HEK293 (cell line): ENCODE measurements around the gene ARPC1A.
"Not testable (repeated sequence)": the region's sequence is repeated elsewhere in the genome, so short reads cannot be mapped to it uniquely, and the experiment has no call there.

ENCODE experiments used
- SETDB1 ChIP-seq: IDR thresholded peaks from one replicate; pipeline ENCODE4 v1.6.1; 2017; ENCODE audit warnings: mild to moderate bottlenecking, low read length, moderate library complexity, mixed read lengths; ENCODE audit not compliant: insufficient read length
- YY1 ChIP-seq: fragments of 450-650 bp; formaldehyde crosslinking; IDR thresholded peaks from 2 replicates; pipeline ENCODE4 v1.5.1; 2018; ENCODE audit warnings: missing biosample characterization, missing genetic modification characterization
- ZBTB20 ChIP-seq: fragments of 450-650 bp; formaldehyde crosslinking; IDR thresholded peaks from 2 replicates; pipeline ENCODE4 v1.5.1; 2016; ENCODE audit warnings: missing biosample characterization, missing genetic modification characterization
- ZNF2 ChIP-seq: fragments of 450-650 bp; formaldehyde crosslinking; IDR thresholded peaks from 2 replicates; pipeline ENCODE4 v1.5.1; 2016; ENCODE audit warnings: missing biosample characterization, missing genetic modification characterization
- ZNF266 ChIP-seq: fragments of 450-650 bp; formaldehyde crosslinking; IDR thresholded peaks from 2 replicates; pipeline ENCODE4 v1.5.1; 2016; ENCODE audit warnings: missing biosample characterization, missing genetic modification characterization, low read depth
- ZNF274 ChIP-seq, 2 experiments: fragments of 200-500 bp in 1 of 2; fragments of 450-650 bp in 1 of 2; sonication (Bioruptor generic) in 1 of 2; formaldehyde crosslinking in 1 of 2; IDR thresholded peaks; 2 replicates each; pipeline versions ENCODE4 v1.5.1 to v1.6.1; 2014 to 2016; ENCODE audit warnings: borderline replicate concordance in 1 of 2, inconsistent platforms in 1 of 2, low read length in 1 of 2, missing biosample characterization in 1 of 2, missing genetic modification characterization in 1 of 2
- ZNF416 ChIP-seq: fragments of 450-650 bp; formaldehyde crosslinking; IDR thresholded peaks from 2 replicates; pipeline ENCODE4 v1.5.1; 2016; ENCODE audit warnings: missing biosample characterization, missing genetic modification characterization
- TF ChIP-seq, protein P1 (sequence below): fragments of 450-650 bp; formaldehyde crosslinking; IDR thresholded peaks from 2 replicates; pipeline ENCODE4 v1.5.1; 2016; ENCODE audit warnings: missing biosample characterization, missing genetic modification characterization
- TF ChIP-seq, protein P2 (sequence below): fragments of 450-650 bp; formaldehyde crosslinking; IDR thresholded peaks from 2 replicates; pipeline ENCODE4 v1.5.1; 2016; ENCODE audit warnings: missing biosample characterization, missing genetic modification characterization
- TF ChIP-seq, protein P3 (sequence below): fragments of 450-650 bp; formaldehyde crosslinking; IDR thresholded peaks from 2 replicates; pipeline ENCODE4 v1.5.1; 2017; ENCODE audit warnings: missing biosample characterization, missing genetic modification characterization

DNA sequence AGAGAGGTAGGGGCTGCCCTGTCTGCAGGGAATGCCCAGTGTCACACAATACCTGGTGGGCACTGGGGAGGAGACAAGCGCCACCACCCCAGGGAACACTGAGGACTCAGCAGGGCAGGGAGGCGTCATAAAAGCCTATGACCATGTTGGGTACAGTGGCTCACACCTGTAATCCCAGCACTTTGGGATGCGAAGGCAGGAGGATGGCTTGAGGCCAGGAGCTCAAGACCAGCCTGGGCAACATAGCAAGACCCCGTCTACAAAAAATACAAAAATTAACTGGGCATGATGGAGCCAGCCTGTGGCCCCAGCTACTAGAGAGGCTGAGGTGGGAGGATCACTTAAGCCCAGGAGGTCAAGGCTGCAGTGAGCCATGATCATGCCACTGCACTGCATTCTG lies 41.5 kb upstream of the ARPC1A start:
- not testable (repeated sequence) for TF ChIP-seq ZNF416; SETDB1; ZNF2 (tag by site-specific recombination); YY1; ZNF274 (IDR thresholded peaks at IDR 0.05; ENCODE audit: low read length); ZNF274 (tag by site-specific recombination; IDR thresholded peaks at IDR 0.05; ENCODE audit: borderline replicate concordance); ZBTB20 (tag by site-specific recombination); ZNF266 (tag by site-specific recombination)
- TF ChIP-seq, protein P1, sequence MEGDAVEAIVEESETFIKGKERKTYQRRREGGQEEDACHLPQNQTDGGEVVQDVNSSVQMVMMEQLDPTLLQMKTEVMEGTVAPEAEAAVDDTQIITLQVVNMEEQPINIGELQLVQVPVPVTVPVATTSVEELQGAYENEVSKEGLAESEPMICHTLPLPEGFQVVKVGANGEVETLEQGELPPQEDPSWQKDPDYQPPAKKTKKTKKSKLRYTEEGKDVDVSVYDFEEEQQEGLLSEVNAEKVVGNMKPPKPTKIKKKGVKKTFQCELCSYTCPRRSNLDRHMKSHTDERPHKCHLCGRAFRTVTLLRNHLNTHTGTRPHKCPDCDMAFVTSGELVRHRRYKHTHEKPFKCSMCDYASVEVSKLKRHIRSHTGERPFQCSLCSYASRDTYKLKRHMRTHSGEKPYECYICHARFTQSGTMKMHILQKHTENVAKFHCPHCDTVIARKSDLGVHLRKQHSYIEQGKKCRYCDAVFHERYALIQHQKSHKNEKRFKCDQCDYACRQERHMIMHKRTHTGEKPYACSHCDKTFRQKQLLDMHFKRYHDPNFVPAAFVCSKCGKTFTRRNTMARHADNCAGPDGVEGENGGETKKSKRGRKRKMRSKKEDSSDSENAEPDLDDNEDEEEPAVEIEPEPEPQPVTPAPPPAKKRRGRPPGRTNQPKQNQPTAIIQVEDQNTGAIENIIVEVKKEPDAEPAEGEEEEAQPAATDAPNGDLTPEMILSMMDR: not testable (repeated sequence)
- TF ChIP-seq, protein P2, sequence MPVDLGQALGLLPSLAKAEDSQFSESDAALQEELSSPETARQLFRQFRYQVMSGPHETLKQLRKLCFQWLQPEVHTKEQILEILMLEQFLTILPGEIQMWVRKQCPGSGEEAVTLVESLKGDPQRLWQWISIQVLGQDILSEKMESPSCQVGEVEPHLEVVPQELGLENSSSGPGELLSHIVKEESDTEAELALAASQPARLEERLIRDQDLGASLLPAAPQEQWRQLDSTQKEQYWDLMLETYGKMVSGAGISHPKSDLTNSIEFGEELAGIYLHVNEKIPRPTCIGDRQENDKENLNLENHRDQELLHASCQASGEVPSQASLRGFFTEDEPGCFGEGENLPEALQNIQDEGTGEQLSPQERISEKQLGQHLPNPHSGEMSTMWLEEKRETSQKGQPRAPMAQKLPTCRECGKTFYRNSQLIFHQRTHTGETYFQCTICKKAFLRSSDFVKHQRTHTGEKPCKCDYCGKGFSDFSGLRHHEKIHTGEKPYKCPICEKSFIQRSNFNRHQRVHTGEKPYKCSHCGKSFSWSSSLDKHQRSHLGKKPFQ (tag by site-specific recombination): not testable (repeated sequence)
- TF ChIP-seq, protein P3, sequence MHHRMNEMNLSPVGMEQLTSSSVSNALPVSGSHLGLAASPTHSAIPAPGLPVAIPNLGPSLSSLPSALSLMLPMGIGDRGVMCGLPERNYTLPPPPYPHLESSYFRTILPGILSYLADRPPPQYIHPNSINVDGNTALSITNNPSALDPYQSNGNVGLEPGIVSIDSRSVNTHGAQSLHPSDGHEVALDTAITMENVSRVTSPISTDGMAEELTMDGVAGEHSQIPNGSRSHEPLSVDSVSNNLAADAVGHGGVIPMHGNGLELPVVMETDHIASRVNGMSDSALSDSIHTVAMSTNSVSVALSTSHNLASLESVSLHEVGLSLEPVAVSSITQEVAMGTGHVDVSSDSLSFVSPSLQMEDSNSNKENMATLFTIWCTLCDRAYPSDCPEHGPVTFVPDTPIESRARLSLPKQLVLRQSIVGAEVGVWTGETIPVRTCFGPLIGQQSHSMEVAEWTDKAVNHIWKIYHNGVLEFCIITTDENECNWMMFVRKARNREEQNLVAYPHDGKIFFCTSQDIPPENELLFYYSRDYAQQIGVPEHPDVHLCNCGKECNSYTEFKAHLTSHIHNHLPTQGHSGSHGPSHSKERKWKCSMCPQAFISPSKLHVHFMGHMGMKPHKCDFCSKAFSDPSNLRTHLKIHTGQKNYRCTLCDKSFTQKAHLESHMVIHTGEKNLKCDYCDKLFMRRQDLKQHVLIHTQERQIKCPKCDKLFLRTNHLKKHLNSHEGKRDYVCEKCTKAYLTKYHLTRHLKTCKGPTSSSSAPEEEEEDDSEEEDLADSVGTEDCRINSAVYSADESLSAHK (tag by site-specific recombination): not testable (repeated sequence)
